ENCODE measurements around the gene MYH4.

DNA sequence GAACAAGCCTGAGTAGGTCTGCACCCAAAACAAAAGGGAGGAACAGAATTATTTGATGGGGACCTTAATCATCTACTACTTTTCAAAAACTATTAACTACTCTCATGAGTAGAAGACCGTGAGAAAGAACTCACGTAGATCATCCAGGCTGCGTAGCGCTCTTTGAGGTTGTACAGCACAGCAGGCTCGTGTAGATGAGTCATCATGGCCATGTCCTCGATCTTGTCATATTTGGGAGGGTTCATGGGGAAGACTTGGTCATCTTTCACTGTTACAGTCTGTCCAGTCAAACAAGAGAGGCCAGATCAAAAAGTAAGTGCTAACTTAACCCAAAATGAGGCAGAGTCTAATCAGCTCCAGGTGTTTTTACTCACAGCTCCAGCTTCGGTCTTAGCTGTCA is 46.7 kb upstream of the MYH4 start:
- TF ChIP-seq EZH2 (IDR thresholded peaks at IDR 0.05; ENCODE audit: insufficient read depth, poor library complexity, severe bottlenecking) (no peak), EZH2phosphoT487 (IDR thresholded peaks at IDR 0.05; ENCODE audit: insufficient read depth, low read depth) (no peak)

All from GM23248 (cell line).